Measurements from ENCODE around the gene VAT1L.

The VAT1L gene

GRCh38 chr16:77937473-77938149 lies 149.2 kb downstream of the VAT1L start:
- no peak for DNase-seq
- TF ChIP-seq EZH2 (optimal IDR thresholded peaks at IDR 0.05; ENCODE audit: low read depth, low read length) (no peak), EZH2phosphoT487 (IDR thresholded peaks at IDR 0.05; ENCODE audit: low read length) (no peak), CTCF (IDR thresholded peaks at IDR 0.05; ENCODE audit: low read length) (no peak)

GRCh38 chr16:77938913-77939312 lies 150.5 kb downstream of the VAT1L start:
- Histone ChIP-seq H3K36me3 (replicated peaks; ENCODE audit: insufficient read depth, low read length) (no peaks in the 10 kb centered on the region), H3K27ac (ENCODE audit: low read length) (no peak overlapping the region), H3K4me3 (ENCODE audit: low read length) (no peak overlapping the region), H3K4me2 (ENCODE audit: low read depth, low read length) (no peak overlapping the region), H3K79me2 (ENCODE audit: low read length) (no peaks in the 10 kb centered on the region), H2AFZ (ENCODE audit: low read length) (no peak overlapping the region), H3K9me3 (replicated peaks; ENCODE audit: insufficient read depth, low read length) (no peaks in the 10 kb centered on the region), H3K9ac (ENCODE audit: low read length) (no peak overlapping the region), H4K20me1 (ENCODE audit: insufficient read depth, low read length) (no peaks in the 10 kb centered on the region), H3K27me3 (replicated peaks; ENCODE audit: insufficient read depth, low read length) (no peaks in the 10 kb centered on the region), H3K4me1 (ENCODE audit: low read length) (no peaks in the 10 kb centered on the region), H3F3A (ENCODE audit: insufficient read depth, low read length) (no peaks in the 10 kb centered on the region), H3K9me2 (replicated peaks; ENCODE audit: insufficient read depth, low read length) (no peaks in the 10 kb centered on the region)
- no peak for DNase-seq
- TF ChIP-seq EZH2 (optimal IDR thresholded peaks at IDR 0.05; ENCODE audit: low read depth, low read length) (no peak), EZH2phosphoT487 (IDR thresholded peaks at IDR 0.05; ENCODE audit: low read length) (no peak), CTCF (IDR thresholded peaks at IDR 0.05; ENCODE audit: low read length) (no peak)

More at GRCh38 chr16:77937473-77938149, 149.2 kb downstream of the VAT1L start:
- no peak overlapping the region for H3K4me3 ChIP-seq (ENCODE audit: low read length)
- no peaks in the 10 kb centered on the region for H3K4me1 ChIP-seq (ENCODE audit: low read length)
- no peaks in the 10 kb centered on the region for H3F3A ChIP-seq (ENCODE audit: insufficient read depth, low read length)
- H2AFZ ChIP-seq (ENCODE audit: low read length): no peak overlapping the region
- no peaks in the 10 kb centered on the region for H3K27me3 ChIP-seq (replicated peaks; ENCODE audit: insufficient read depth, low read length)
- no peaks in the 10 kb centered on the region for H3K79me2 ChIP-seq (ENCODE audit: low read length)
- H3K4me2 ChIP-seq (ENCODE audit: low read depth, low read length): no peak overlapping the region
- no peaks in the 10 kb centered on the region for H3K9me3 ChIP-seq (replicated peaks; ENCODE audit: insufficient read depth, low read length)
- H3K27ac ChIP-seq (ENCODE audit: low read length): no peak overlapping the region
- no peaks in the 10 kb centered on the region for H3K36me3 ChIP-seq (replicated peaks; ENCODE audit: insufficient read depth, low read length)
- H4K20me1 ChIP-seq (ENCODE audit: insufficient read depth, low read length): no peaks in the 10 kb centered on the region
- no peaks in the 10 kb centered on the region for H3K9me2 ChIP-seq (replicated peaks; ENCODE audit: insufficient read depth, low read length)
- no peak overlapping the region for H3K9ac ChIP-seq (ENCODE audit: low read length)

GRCh38 chr16:77939968-77940367 lies 151.6 kb downstream of the VAT1L start:
- no peak overlapping the region for H3K4me2 ChIP-seq (ENCODE audit: low read depth, low read length)

More at GRCh38 chr16:77939968-77940367, 151.6 kb downstream of the VAT1L start:
- Histone ChIP-seq H3K4me1 (ENCODE audit: low read length) (no peaks in the 10 kb centered on the region), H3K9ac (ENCODE audit: low read length) (no peak overlapping the region), H3K36me3 (replicated peaks; ENCODE audit: insufficient read depth, low read length) (no peaks in the 10 kb centered on the region), H3F3A (ENCODE audit: insufficient read depth, low read length) (no peaks in the 10 kb centered on the region), H4K20me1 (ENCODE audit: insufficient read depth, low read length) (no peaks in the 10 kb centered on the region), H3K27ac (ENCODE audit: low read length) (no peak overlapping the region), H3K27me3 (replicated peaks; ENCODE audit: insufficient read depth, low read length) (no peaks in the 10 kb centered on the region), H3K9me3 (replicated peaks; ENCODE audit: insufficient read depth, low read length) (no peaks in the 10 kb centered on the region), H3K4me3 (ENCODE audit: low read length) (no peak overlapping the region), H2AFZ (ENCODE audit: low read length) (no peak overlapping the region), H3K79me2 (ENCODE audit: low read length) (no peaks in the 10 kb centered on the region), H3K9me2 (replicated peaks; ENCODE audit: insufficient read depth, low read length) (no peaks in the 10 kb centered on the region)
- no peak for DNase-seq
- no peak for TF ChIP-seq EZH2phosphoT487 (IDR thresholded peaks at IDR 0.05; ENCODE audit: low read length)
- no peak for TF ChIP-seq EZH2 (optimal IDR thresholded peaks at IDR 0.05; ENCODE audit: low read depth, low read length)
- TF ChIP-seq CTCF (IDR thresholded peaks at IDR 0.05; ENCODE audit: low read length): no peak
